HFFc6 (cell line): ENCODE measurements around the gene OCEL1. TPM values are rescaled to one million over a fixed set of nuclear protein-coding genes. Genes with fewer than 3 reads are reported as not detected.
"Not testable (repeated sequence)": the region's sequence is repeated elsewhere in the genome, so short reads cannot be mapped to it uniquely, and the experiment has no call there.

Experiments used
- DNase-seq: peaks from one replicate; pipeline ENCODE4 v3.0.0-alpha.2; 2018
- H3K27ac Mint-ChIP-seq: 2 replicates; pipeline ENCODE4 v1.8.0; 2020; ENCODE audit warnings: mild to moderate bottlenecking, mixed read lengths
- H3K27me3 Mint-ChIP-seq: 2 replicates; pipeline ENCODE4 v1.8.0; 2021; ENCODE audit warnings: mild to moderate bottlenecking, moderate library complexity, mixed read lengths; ENCODE audit not compliant: insufficient read depth
- H3K36me3 Mint-ChIP-seq: 2 replicates; pipeline ENCODE4 v1.8.0; 2021; ENCODE audit warnings: low read depth, mixed read lengths
- H3K4me1 Mint-ChIP-seq: 2 replicates; pipeline ENCODE4 v1.8.0; 2020; ENCODE audit warnings: low read depth, mixed read lengths
- H3K4me3 Mint-ChIP-seq: 2 replicates; pipeline ENCODE4 v1.8.0; 2020; ENCODE audit warnings: mild to moderate bottlenecking, moderate library complexity, mixed read lengths
- H3K9me3 Mint-ChIP-seq: 2 replicates; pipeline ENCODE4 v1.8.0; 2020; ENCODE audit warnings: mild to moderate bottlenecking, mixed read lengths
- total RNA-seq, 6 experiments: library from RNA; stranded (reverse); fragmentation: NEBNext Ultra II Directional; extraction: Animal tissue kit (Norgen Biotek cat#: 25700); gene quantifications; 2 replicates in 1 of 6; 3 replicates in 5 of 6; pipeline ENCODE4 v1.2.3, GENCODE V29; 2021
- TF ChIP-seq, protein P1 (sequence below): fragments of 200-600 bp; sonication (generic); IDR thresholded peaks from 2 replicates; pipeline ENCODE4 v1.5.0; 2021; ENCODE audit warnings: antibody characterized with exemption, mild to moderate bottlenecking

OCEL1 gene
- total RNA-seq, 6 experiments from 2014 or later: 13.0 to 20.3 (median 17.4) TPM

DNA sequence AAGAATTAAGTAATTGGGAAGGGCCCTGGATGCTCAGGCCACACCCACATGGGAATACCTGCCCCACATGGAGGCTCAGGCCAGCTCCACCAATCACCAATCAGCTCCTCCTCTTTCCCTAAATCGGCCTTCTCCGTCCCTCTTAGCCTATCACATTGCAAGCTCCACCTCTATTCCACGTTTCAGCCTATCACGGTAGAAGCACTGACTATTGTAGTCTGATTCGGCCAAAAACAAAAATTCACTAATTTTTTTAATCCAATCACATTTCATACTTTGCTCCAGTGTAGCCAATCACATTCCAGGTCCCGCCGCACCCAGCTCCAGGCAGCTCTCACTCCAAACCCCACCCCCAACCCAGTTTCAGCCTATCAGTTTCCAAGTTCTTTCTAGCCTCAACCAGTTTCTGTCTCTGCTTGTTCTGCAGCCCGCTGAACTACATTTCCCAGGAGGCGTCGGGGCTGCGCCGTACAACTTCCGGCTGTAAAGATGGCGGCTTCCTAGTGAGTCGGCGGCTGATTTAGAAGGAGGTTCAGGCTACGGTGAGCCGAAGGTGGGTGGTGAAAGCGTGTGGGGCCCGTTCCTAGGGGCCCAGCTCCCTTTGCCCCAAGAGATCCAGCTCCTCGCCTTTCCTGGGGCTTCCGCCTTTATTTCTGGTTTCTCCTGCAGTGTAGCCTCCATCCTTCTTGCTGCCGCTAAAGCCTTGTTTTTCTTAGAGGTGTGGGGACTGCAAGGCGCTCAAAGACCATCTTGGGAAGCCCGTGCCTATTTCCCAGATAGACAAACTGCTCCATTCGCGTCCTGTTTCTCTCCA is 41.2 kb downstream of the OCEL1 start, which contains the start of gene BABAM1:
BABAM1 (plus strand) TSS at position 469 of the 814 bp plus-strand sequence. CDS start 1,364 bp downstream, outside the sequence.
- peak within 1 kb of the TSS; percentile 96 for H3K4me3 Mint-ChIP-seq
- peaks cover 4% of the 10 kb centered on the region for H3K27me3 Mint-ChIP-seq
- H3K9me3 Mint-ChIP-seq: peaks cover 4% of the 10 kb centered on the region; the same call in 1 of the 2 replicates
- peaks cover 15% of the 10 kb centered on the region for H3K4me1 Mint-ChIP-seq
- DNase-seq: peak; percentile 100
- peak within 1 kb of the TSS; percentile 91 for H3K27ac Mint-ChIP-seq
- H3K36me3 Mint-ChIP-seq: peaks cover 12% of the 10 kb centered on the region
- TF ChIP-seq, protein P1, sequence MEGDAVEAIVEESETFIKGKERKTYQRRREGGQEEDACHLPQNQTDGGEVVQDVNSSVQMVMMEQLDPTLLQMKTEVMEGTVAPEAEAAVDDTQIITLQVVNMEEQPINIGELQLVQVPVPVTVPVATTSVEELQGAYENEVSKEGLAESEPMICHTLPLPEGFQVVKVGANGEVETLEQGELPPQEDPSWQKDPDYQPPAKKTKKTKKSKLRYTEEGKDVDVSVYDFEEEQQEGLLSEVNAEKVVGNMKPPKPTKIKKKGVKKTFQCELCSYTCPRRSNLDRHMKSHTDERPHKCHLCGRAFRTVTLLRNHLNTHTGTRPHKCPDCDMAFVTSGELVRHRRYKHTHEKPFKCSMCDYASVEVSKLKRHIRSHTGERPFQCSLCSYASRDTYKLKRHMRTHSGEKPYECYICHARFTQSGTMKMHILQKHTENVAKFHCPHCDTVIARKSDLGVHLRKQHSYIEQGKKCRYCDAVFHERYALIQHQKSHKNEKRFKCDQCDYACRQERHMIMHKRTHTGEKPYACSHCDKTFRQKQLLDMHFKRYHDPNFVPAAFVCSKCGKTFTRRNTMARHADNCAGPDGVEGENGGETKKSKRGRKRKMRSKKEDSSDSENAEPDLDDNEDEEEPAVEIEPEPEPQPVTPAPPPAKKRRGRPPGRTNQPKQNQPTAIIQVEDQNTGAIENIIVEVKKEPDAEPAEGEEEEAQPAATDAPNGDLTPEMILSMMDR: no peak

DNA sequence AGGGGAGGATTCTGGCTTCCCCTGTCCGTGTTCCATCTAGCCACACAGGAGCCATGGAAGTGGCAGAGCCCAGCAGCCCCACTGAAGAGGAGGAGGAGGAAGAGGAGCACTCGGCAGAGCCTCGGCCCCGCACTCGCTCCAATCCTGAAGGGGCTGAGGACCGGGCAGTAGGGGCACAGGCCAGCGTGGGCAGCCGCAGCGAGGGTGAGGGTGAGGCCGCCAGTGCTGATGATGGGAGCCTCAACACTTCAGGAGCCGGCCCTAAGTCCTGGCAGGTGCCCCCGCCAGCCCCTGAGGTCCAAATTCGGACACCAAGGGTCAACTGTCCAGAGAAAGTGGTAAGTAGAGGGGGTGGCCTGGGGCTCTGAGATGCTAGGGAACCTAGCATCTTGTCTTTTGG is 42.7 kb downstream of the OCEL1 start:
- peaks cover 15% of the 10 kb centered on the region for H3K4me1 Mint-ChIP-seq
- H3K27ac Mint-ChIP-seq: peak overlapping the region; percentile 91
- peaks cover 12% of the 10 kb centered on the region for H3K36me3 Mint-ChIP-seq
- peaks cover 4% of the 10 kb centered on the region for H3K27me3 Mint-ChIP-seq
- TF ChIP-seq, protein P1: no peak
- peak overlapping the region; percentile 96 for H3K4me3 Mint-ChIP-seq
- DNase-seq: no peak
- H3K9me3 Mint-ChIP-seq: peaks cover 4% of the 10 kb centered on the region; the same call in 1 of the 2 replicates

DNA sequence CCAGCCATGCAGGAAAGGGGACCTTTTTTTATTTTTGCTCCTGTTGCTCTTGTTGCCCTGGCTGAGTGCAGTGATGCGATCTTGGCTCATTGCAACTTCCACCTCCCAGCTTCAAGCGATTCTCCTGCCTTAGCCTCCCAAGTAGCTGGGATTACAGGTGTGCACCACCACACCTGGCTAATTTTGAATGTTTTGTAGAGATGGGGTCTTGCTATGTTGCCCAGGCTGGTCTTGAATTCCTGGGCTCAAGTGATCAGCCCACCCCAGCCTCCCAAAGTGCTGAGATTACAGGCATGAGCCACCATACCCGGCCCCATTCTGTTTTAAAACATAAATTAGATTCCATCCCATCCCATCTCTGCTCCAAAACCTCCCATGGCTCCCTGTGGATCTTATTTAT is 48.9 kb downstream of the OCEL1 start:
- H3K9me3 Mint-ChIP-seq, H3K4me3 Mint-ChIP-seq, H3K27me3 Mint-ChIP-seq, H3K27ac Mint-ChIP-seq, H3K4me1 Mint-ChIP-seq, DNase-seq: not testable (repeated sequence)
- peaks cover 22% of the 10 kb centered on the region for H3K36me3 Mint-ChIP-seq

- peaks cover 16% of the 10 kb centered on the region; the same call in 1 of the 2 replicates for H3K36me3 Mint-ChIP-seq
- TF ChIP-seq, protein P1: no peak
- H3K4me1 Mint-ChIP-seq: no peaks in the 10 kb centered on the region
- H3K4me3 Mint-ChIP-seq: no peak overlapping the region
- no peaks in the 10 kb centered on the region for H3K9me3 Mint-ChIP-seq
- no peak for DNase-seq
- no peak overlapping the region for H3K27ac Mint-ChIP-seq
- no peaks in the 10 kb centered on the region; the same call in 1 of the 2 replicates for H3K27me3 Mint-ChIP-seq
Measured at GRCh38 chr19:17275441-17276175, 49.6 kb downstream of the OCEL1 start.

Other genes starting within 250 kb of the OCEL1 start
- under 1 TPM in 5 of 6 experiments, not detected in 1; 0.11 to 0.20 (median 0.14) TPM for gene CPAMD8, start 199.4 kb upstream of the OCEL1 start, total RNA-seq
- gene HAUS8, start 150.8 kb upstream of the OCEL1 start, total RNA-seq: 10 to 100 TPM in 5 of 6 experiments, 1 to 10 TPM in 1; 7.6 to 13.2 (median 12.2) TPM
- gene MYO9B, start 150.4 kb upstream of the OCEL1 start, total RNA-seq: 10 to 100 TPM; 81.2 to 89.0 (median 83.4) TPM
- gene USE1, start 10.9 kb upstream of the OCEL1 start, total RNA-seq: 10 to 100 TPM; 23.5 to 29.3 (median 25.7) TPM
- gene NR2F6, start 19.7 kb downstream of the OCEL1 start, total RNA-seq: 10 to 100 TPM; 46.1 to 61.9 (median 49.3) TPM
- not detected for gene USHBP1, start 38.5 kb downstream of the OCEL1 start, total RNA-seq
- 100 to 1,000 TPM; 105 to 128 (median 120) TPM for gene BABAM1, start 41.2 kb downstream of the OCEL1 start, total RNA-seq
- gene ANKLE1, start 55.7 kb downstream of the OCEL1 start, total RNA-seq: under 1 TPM; 0.28 to 0.57 (median 0.43) TPM
- 1 to 10 TPM; 6.7 to 9.9 (median 8.9) TPM for gene ABHD8, start 77.2 kb downstream of the OCEL1 start, total RNA-seq
- 10 to 100 TPM; 43.1 to 56.7 (median 50.4) TPM for gene MRPL34, start 79.6 kb downstream of the OCEL1 start, total RNA-seq
- gene DDA1, start 83.3 kb downstream of the OCEL1 start, total RNA-seq: 10 to 100 TPM; 77.1 to 92.5 (median 83.4) TPM
- gene ANO8, start 108.6 kb downstream of the OCEL1 start, total RNA-seq: 1 to 10 TPM; 4.4 to 6.0 (median 5.0) TPM
- gene GTPBP3, start 111.3 kb downstream of the OCEL1 start, total RNA-seq: 10 to 100 TPM in 5 of 6 experiments, 1 to 10 TPM in 1; 9.2 to 14.7 (median 13.0) TPM
- not detected for gene PLVAP, start 151.1 kb downstream of the OCEL1 start, total RNA-seq
- not detected for gene CCDC194, start 168.0 kb downstream of the OCEL1 start, total RNA-seq
- under 1 TPM in 3 of 6 experiments, not detected in 3; 0.21 to 0.59 (median 0.34) TPM for gene BST2, start 179.4 kb downstream of the OCEL1 start, total RNA-seq
- gene MVB12A, start 193.8 kb downstream of the OCEL1 start, total RNA-seq: 10 to 100 TPM; 45.2 to 49.2 (median 47.2) TPM
- gene TMEM221, start 222.4 kb downstream of the OCEL1 start, total RNA-seq: not detected
- not detected for gene NXNL1, start 234.7 kb downstream of the OCEL1 start, total RNA-seq
- 10 to 100 TPM; 11.5 to 14.9 (median 13.6) TPM for gene SLC27A1, start 244.3 kb downstream of the OCEL1 start, total RNA-seq